SHP77 (cell line): ENCODE measurements around the gene IL6R.
"Not testable (repeated sequence)": the region's sequence is repeated elsewhere in the genome, so short reads cannot be mapped to it uniquely, and the experiment has no call there.

ENCODE experiments used
- DNase-seq, 2 experiments: peaks; one replicate each; lab custom pipeline; 2025; lab: John Stamatoyannopoulos, UW

The IL6R gene

GRCh38 chr1:154483941-154484803 is 79.0 kb downstream of the IL6R start:
- DNase-seq, result no peak

- no peak for DNase-seq
Observed at GRCh38 chr1:154485106-154485505, 80.0 kb downstream of the IL6R start.

GRCh38 chr1:154485910-154486496 is 80.9 kb downstream of the IL6R start:
- DNase-seq, result no peak

- DNase-seq, result not testable (repeated sequence)
Observed at GRCh38 chr1:154486756-154487155, 81.6 kb downstream of the IL6R start.

GRCh38 chr1:154488922-154489321 is 83.8 kb downstream of the IL6R start:
- no peak for DNase-seq

- DNase-seq, result no peak
Observed at GRCh38 chr1:154489695-154490274, 84.6 kb downstream of the IL6R start.

GRCh38 chr1:154490317-154490716 is 85.2 kb downstream of the IL6R start:
- no peak for DNase-seq

GRCh38 chr1:154492115-154492514 is 87.0 kb downstream of the IL6R start:
- DNase-seq, result no peak

DNA sequence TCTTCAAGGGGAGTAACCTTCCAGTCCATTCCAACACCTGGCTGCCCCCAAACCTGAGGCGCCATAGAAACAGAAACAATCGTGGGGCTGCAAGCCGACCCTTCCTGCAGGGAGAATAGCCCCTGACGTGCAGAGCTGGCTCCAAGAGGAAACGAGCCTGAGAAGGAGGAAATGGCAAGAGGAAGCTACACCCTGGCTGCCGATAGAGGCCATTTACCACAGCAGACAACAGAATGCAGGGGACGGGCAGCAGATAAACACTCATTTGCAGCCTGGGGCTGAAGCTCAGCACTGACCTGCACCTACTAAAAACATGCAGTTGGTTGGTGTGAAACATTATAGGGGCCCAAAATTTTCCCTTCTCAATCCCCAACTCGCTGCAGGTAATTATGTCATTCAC is 88.1 kb downstream of the IL6R start:
- DNase-seq, result no peak

- no peak for DNase-seq
Observed at GRCh38 chr1:154495496-154496273, 90.5 kb downstream of the IL6R start.

DNA sequence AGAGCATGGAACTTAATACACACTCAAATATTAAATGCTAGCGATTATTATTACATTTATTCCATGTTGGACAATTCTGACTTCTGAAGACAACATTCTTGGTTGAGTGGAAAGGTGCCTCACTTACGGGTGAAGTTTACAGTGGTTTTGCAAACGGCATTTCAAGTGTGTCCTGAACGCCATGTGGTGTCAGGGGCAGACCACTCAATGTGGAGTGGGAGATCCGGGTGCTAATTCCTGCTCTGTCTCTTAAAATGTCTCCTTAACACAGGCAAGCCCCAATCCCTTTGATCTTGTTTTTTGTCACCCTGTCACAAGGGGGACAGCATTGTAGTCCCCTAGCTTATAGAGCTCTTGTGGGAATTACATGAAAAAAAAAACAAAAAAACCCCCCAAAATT is 91.2 kb downstream of the IL6R start:
- DNase-seq, result no peak

GRCh38 chr1:154497026-154497806 is 92.1 kb downstream of the IL6R start:
- DNase-seq, result no peak

DNA sequence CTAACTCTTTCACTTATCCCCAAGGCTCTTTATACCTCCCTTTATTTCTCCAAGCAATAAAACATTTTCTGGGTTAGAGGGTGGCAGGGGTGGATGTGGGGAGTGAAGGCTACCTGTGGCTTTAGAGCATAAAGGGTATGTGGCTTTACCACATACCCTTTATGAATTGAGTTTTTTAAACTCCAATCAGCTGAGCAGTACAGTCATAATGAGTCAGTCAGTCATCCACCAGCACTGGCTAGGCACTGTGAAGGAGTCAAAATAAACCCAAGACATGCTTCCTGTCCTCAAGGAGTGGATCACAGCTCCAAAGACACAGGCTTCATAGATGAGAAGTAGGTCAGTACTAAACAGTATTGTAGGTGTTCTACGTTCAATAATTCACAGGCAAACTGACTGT is 94.3 kb downstream of the IL6R start:
- DNase-seq, result no peak

- DNase-seq, result no peak
Observed at GRCh38 chr1:154500533-154500932, 95.4 kb downstream of the IL6R start.

GRCh38 chr1:154501423-154502065 is 96.4 kb downstream of the IL6R start:
- DNase-seq, result no peak

- no peak for DNase-seq
Observed at GRCh38 chr1:154502066-154502743, 97.1 kb downstream of the IL6R start, which contains the start of the genes SHE and TDRD10. Gene SHE, minus strand, starts transcription at chr1:154502412. Its CDS starts 386 bp downstream, at chr1:154502026. Gene TDRD10, plus strand, starts transcription at chr1:154502219. Its CDS starts 4,685 bp downstream, at chr1:154506904.

DNA sequence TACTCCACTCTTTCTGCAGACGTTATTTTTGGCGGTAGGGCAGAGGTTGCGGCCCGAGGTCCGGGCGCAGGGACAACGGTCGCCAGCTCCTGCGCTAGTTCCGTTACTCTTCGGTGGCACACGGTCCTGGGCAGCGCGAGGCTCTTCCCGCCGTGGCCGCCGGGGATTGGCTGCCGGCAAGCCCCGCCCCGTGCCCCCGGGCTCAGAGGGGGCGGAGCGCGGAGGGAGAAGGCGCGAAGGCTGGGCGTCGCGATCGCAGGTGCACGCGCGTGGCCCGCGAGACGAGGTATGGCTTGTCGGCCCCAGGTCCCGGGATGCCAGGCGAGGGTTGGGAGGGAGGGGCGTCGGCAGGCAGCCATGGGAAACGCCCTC is 97.6 kb downstream of the IL6R start:
- DNase-seq, result no peak

GRCh38 chr1:154503898-154504297 is 98.8 kb downstream of the IL6R start:
- no peak for DNase-seq

GRCh38 chr1:154512760-154513159 is 107.6 kb downstream of the IL6R start:
- no peak for DNase-seq

- DNase-seq, result no peak
Observed at GRCh38 chr1:154514066-154514553, 109.0 kb downstream of the IL6R start.
